GM19397 (cell line): ENCODE measurements around the gene BRWD1.

Experiments
- ATAC-seq: cut with Tn5 transposase; IDR thresholded peaks from one replicate; pipeline ENCODE4 v1.9.1; 2021; ENCODE audit warnings: mild to moderate bottlenecking, moderate library complexity; ENCODE audit not compliant: unreplicated experiment

BRWD1 gene

DNA sequence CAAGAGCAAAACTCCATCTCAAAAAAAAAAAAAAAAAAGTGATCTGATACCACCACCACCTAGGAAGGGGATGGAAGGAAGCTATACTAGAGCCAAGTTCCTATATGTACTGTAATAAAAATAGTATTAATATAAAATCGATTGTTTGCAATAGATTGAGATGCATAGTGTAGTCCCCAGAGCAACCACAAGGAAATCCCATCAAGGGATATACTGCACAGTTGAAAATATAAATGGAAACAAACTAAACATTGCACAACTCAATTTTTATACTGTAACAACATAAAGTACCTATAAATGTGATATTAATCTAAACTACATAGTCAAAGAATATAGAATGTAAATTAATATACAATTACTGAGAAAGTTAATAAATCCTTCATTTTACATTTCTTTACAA is 109.3 kb downstream of the BRWD1 start:
- no peak for ATAC-seq

- ATAC-seq: no peak
Measured at GRCh38 chr21:39198800-39199199, 114.6 kb downstream of the BRWD1 start.

DNA sequence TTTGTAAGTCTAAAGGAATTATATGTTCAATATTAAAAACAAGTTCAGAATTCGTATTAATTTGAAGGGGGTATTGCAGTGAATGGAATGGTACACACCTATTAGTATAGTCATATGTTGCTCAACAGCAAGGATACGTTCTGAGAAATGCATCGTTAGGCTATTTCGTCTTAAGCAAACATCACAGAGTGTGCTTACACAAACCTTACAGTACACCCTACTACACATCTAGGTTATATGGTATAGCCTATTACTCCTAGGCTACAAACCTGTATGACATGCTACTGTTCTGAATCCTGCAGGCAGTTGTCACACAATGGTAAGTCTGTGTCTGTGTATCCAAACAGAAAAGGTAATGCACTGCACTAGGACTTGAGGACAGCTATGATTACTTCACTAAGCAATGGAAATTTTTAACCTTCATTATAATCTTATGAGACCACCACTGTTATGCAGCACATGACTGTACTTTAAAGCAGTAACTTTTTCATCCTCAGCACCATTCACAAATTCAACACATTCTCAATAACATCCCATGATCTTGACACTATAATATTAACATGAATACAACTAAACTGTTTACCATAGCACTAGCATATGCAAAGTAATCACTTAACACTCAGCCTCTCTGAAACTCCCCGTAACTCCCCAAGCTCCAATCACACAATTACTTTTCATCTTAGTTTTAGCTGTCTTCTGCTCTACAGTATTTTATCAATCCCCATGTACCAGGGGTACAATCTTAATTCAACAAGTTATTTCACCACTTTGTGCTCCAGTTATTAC is 115.8 kb downstream of the BRWD1 start:
- ATAC-seq: no peak

- ATAC-seq: no peak
Measured at GRCh38 chr21:39196838-39197237, 116.6 kb downstream of the BRWD1 start.

DNA sequence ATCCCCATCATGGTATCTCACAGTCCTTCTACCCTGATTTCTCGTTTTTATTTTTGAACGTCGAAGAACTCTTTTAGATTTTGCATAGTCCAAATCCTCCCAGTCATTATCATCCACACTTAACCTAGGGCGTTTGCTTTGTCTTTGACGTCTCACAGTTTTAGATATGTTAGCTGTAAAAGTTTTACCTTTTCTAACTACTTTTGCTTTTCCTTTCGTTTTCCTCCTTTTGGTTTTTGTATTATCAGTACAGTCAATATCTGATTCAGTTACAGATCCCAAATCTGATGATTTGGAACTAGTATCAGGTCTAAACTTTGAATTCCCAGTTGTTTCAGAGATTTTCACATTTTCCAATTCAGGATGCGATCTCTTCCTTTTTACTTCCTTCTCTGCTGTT is 117.1 kb downstream of the BRWD1 start:
- no peak for ATAC-seq

DNA sequence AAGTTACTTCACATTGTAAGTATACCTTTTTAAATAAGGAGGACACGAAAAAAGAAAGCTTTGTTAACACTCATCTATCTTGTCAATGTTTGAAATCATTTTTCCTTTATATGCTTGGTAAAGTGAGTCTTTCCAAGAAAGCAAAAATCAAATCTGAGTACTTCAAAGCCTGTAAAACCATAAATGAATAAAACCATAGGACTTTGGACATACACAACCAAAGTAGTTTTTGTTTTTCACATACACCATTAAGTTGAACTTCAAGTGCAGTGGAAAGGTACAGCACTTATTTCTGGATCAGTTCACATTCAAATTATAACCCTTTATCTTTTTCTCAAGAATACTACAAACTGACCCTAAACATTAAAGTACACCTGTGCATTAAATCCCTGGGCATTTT is 120.1 kb downstream of the BRWD1 start:
- no peak for ATAC-seq

- ATAC-seq: no peak
Measured at GRCh38 chr21:39189857-39190604, 123.4 kb downstream of the BRWD1 start.

DNA sequence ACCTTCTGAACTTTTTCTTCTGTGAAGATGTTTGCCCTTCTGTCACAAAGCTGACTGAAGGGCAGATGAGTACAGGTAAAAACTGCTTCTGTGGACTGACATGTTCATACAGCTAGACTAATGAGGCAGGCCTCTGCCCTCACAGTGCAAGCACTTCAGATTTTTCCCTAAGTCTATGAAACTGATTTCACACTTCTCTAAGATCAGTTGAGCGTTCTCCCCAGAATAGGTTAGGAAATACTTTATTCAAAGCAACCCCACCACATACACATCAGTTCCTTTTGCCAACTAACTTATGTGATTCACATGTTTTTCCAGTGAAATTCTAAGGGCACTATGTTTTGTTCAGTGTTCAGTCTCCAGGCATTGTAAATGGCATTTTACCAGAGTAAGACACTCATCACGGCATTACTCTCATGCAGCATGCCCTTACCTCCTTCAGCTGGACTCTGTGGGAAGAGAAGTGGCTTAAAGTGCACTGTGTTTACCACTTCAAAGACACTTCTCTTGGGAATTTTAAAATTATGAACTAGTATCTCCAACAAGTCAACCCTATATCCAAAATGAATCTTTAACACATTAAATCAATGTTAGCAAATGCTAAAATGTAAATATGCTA is 124.8 kb downstream of the BRWD1 start:
- ATAC-seq: no peak

DNA sequence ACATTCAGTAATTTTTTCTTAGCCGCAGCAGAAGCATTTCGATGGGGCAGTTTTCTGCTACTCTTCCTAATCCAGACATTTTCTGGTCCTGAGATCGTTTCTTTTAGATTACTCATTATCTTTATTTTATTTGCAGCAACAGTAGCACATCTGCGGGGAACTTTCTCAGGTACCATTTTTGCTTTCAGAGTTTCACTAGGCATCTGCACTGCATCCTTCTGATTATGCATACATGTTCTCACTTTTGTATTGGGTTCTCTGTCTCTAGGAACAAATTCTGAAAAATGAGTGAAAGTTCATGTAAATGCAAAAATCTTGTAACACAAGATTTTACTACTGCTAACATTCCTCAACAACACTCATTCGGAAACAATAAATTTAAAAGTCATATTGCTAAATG is 126.3 kb downstream of the BRWD1 start:
- ATAC-seq: no peak

GRCh38 chr21:39186676-39187075 is 126.8 kb downstream of the BRWD1 start:
- ATAC-seq: no peak

GRCh38 chr21:39185157-39185556 is 128.3 kb downstream of the BRWD1 start:
- no peak for ATAC-seq

DNA sequence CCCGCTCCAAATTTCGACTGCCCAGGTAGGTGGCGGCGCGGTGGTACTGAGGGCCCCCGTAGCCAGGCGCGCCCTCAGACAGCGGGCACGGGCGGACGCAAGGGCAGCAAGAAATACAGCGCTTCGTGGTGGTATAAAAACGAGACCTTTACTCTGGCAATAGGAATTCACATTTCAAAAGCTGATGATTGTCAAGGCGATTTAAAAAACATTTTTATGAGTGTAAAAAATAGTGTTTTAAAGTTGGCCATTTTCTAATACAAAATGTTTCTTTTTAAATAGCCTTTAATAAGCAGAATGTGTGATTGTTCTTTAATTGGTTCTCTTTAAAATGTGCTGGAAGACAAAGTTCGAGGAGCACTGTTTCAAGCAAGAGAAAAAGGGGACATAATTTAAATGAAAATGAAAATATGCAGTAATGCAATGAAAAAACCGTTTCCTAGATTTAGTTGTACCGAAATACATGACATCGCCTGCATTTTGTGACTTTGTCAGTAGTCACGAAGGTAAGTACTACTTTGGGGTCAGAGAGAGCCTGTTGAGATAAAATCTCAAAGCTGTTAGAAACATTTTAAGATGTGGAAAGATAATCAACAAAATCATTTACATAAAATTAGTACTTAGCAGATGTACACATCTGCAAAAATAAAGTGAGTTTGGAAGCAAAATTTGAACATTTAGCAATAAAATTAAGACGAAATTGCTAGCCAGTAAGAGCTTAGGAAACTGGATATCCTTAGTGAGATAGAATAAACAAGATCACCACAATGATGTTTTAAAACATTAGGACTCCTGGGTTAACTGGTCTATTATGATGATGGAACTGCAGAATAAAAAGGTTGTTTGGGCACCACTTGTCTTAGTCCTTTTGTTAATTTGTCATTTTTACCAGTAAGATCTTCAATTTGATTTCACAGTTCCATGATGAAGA is 129.1 kb downstream of the BRWD1 start:
- ATAC-seq: no peak

- peak; percentile 91 for ATAC-seq
Measured at GRCh38 chr21:39183272-39184049, 130.0 kb downstream of the BRWD1 start, which contains the start of gene PSMG1. TSS of gene PSMG1 (minus strand) at chr21:39183451. CDS start at chr21:39183385, 66 bp downstream.

GRCh38 chr21:39182484-39183271 is 130.8 kb downstream of the BRWD1 start:
- ATAC-seq: no peak

- no peak for ATAC-seq
Measured at GRCh38 chr21:39182016-39182415, 131.4 kb downstream of the BRWD1 start.

GRCh38 chr21:39181205-39181818 is 132.1 kb downstream of the BRWD1 start:
- no peak for ATAC-seq

DNA sequence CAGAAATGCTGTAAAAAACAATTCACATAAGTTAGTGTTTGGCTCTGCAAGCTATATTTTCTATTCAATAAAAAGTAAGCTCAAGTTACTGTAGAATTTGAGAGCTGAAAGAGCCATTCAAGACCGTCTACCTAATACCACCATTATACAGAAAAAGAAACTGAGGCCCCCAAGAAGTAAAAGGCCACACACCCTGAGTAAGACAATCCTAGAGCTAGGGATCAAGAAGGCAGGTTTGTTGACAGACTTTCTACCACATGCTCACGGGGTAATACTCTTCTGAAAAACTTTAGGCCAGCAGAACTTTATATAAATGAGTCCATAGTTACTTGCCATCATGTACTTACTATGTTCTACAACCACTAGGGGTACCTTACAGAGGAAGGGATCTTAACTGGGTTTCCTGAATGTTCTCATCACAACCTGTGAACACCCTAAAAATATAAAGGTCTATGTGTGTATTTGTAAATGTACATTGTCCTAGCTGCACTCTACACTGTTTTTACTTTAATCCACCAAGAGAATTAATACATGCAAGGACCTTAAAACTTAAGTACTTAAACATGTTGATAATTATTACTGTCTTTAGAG is 132.9 kb downstream of the BRWD1 start:
- no peak for ATAC-seq

DNA sequence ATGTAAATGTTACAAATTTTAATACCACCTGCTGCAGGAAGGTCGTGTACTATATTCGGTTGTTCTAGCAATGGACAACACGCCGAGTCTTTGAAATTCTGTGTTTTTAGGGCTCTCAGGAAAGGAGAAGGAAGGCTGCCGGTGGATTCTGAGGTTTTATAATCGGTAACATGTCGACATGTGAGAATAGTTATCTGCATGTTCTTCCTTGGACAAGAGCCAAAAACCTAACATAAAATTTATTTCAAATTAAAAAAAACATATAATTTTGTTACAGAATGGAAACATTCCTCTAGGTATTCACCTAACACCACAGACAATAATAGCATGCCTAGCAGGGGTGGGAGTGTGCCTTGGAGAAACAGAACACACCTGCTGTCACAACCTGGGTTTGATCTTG is 135.0 kb downstream of the BRWD1 start:
- no peak for ATAC-seq
